Inflammatory macrophage treated with lipopolysaccharide for 1 hour (primary cell): ENCODE data around the gene ARHGAP9.
"Not testable (repeated sequence)": the region's sequence is repeated elsewhere in the genome, so short reads cannot be mapped to it uniquely, and the experiment has no call there.

ENCODE experiments used
- DNase-seq, 2 donors: peaks; one replicate each; pipeline ENCODE4 v3.0.0-alpha.2; 2020 to 2022

The ARHGAP9 gene

GRCh38 chr12:57456145-57456700, 23.4 kb downstream of the ARHGAP9 start:
- DNase-seq: no peak

GRCh38 chr12:57455374-57456144, 24.1 kb downstream of the ARHGAP9 start:
- DNase-seq: no peak

GRCh38 chr12:57454566-57455373, 24.9 kb downstream of the ARHGAP9 start, which contains the start of gene INHBE:
Gene INHBE (plus strand): TSS chr12:57455307. CDS start chr12:57455537, 230 bp downstream.
- DNase-seq: peak; percentile 63 to 85

GRCh38 chr12:57454213-57454565, 25.5 kb downstream of the ARHGAP9 start:
- DNase-seq: no peak

- peak; percentile 52 to 88 for DNase-seq
These were observed 26.6 kb downstream of the ARHGAP9 start for GRCh38 chr12:57452937-57453509.

- DNase-seq: no peak
These were observed 27.3 kb downstream of the ARHGAP9 start for GRCh38 chr12:57452181-57452936.

GRCh38 chr12:57451233-57451778, 28.4 kb downstream of the ARHGAP9 start:
- DNase-seq: no peak

- DNase-seq: no peak
These were observed 29.6 kb downstream of the ARHGAP9 start for GRCh38 chr12:57450057-57450456.

- DNase-seq: no peak
These were observed 30.3 kb downstream of the ARHGAP9 start for GRCh38 chr12:57449375-57449774.

- DNase-seq: no peak
These were observed 31.0 kb downstream of the ARHGAP9 start for GRCh38 chr12:57448669-57449068.

- no peak for DNase-seq
These were observed 33.2 kb downstream of the ARHGAP9 start for GRCh38 chr12:57446292-57446960.

- DNase-seq: no peak
These were observed 34.9 kb downstream of the ARHGAP9 start for GRCh38 chr12:57444744-57445143.

- not testable (repeated sequence) for DNase-seq
These were observed 35.3 kb downstream of the ARHGAP9 start for GRCh38 chr12:57444337-57444736.

- DNase-seq: no peak
These were observed 37.7 kb downstream of the ARHGAP9 start for GRCh38 chr12:57441846-57442427.

GRCh38 chr12:57441393-57441792, 38.3 kb downstream of the ARHGAP9 start:
- not testable (repeated sequence) for DNase-seq

GRCh38 chr12:57439762-57440266, 39.9 kb downstream of the ARHGAP9 start:
- DNase-seq: no peak

- DNase-seq: no peak
These were observed 41.3 kb downstream of the ARHGAP9 start for GRCh38 chr12:57438400-57438799.

GRCh38 chr12:57435293-57435692, 44.4 kb downstream of the ARHGAP9 start:
- DNase-seq: no peak

GRCh38 chr12:57434517-57435223, 45.0 kb downstream of the ARHGAP9 start, which contains the start of gene INHBC:
Gene INHBC (plus strand): TSS chr12:57434784. CDS start chr12:57434887, 103 bp downstream.
- no peak for DNase-seq

GRCh38 chr12:57433370-57433769, 46.3 kb downstream of the ARHGAP9 start:
- no peak for DNase-seq
